G401 (cell line): ENCODE measurements around the gene DYDC2. TPM values are rescaled to one million over a fixed set of nuclear protein-coding genes. Genes with fewer than 3 reads are reported as not detected.
"Not testable (repeated sequence)": the region's sequence is repeated elsewhere in the genome, so short reads cannot be mapped to it uniquely, and the experiment has no call there.

Source experiments
- DNase-seq: peaks from one replicate; pipeline ENCODE4 v3.0.0-alpha.2; 2015; ENCODE audit warnings: low spot score
- in situ Hi-C: cut with HindIII; loops from 2 replicates; pipeline ENCODE4 v1.10.0; 2016; ENCODE audit warnings: low sequenced_read_pairs, mixed read lengths
- total RNA-seq: library from RNA; depleted of rRNA; stranded (reverse); fragments of >200 nt; shearing (Covaris generic); gene quantifications from 2 replicates; pipeline ENCODE4 v1.2.3, GENCODE V29; 2014; rRNA removed

DYDC2 gene
- total RNA-seq, 1 experiment from 2014 or later = not detected

DNA sequence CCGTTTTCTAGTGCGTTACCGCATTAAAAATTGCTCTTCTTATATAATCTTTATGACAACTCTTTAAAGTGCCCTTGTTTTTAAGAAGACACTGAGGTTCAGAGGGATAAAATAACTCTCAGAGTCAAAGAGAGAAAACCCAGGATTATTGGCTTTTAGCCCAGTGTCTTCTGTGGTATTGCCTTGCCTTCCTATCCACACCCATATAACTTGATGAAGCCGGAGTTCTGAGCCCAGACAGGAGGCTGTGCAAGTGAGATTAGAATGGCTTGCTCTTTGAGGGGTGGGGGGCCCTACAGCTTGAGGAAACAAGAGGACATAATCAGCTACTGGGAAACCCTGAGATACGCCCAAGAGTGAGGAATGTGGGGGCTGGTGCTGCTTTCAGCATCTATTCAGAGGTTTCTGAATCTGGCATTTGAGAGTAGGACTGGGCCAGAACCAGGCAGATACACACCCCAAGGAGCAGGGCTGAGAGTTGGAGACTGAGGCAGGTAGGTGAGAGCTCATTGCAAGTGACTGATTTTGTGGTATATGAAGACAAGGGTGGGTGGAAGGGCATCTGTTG lies 54.1 kb downstream of the DYDC2 start:
- in situ Hi-C loops = no loop called here

DNA sequence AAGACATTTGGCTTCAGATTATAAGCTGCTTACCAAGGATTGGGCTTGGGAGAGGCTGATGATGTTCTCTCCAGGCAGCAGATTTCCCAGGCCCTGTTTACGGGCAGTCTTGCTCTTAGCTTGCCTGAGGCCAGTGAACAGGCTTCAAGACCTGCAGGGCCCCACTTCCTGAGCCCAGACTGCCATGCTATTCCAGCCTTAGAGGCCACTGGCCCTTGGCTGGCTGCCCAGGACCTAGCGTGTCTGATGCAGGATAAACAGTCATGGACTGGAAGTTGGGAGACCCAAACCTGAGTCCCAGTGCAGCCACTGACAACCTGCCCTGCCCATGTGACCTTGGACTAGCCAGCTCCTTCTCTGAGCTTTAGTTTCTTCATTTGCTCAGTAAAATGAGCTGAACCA lies 54.7 kb downstream of the DYDC2 start:
- in situ Hi-C loops = no loop called here
- DNase-seq = no peak

More for the DNA sequence above, 54.1 kb downstream of the DYDC2 start:
- DNase-seq = no peak

DNA sequence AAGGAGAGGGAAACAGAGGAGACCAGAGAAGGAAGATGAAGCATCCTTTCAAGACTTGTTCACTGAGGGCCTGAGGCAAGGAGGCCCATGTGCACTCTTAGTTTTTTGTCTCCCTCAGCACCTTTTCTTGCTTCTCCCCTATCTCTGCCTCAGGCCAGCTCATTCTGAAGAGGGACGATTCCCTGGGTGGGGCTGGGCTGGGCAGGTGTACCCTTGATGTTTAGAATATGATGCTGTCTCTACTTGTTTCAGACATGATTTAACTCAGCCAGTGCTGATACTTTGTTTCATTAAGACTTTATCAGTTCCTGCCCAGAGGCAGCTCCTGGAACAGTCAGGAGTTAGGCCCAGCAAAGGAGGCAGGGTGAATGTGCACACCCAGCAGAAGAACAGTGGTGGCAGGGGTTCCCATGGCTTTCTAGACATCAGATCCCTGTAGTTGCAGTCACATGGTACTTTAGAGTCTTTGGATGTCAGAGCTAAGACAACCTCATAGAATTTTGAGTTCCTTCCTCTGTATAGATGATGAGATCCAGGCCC lies 55.2 kb downstream of the DYDC2 start:
- in situ Hi-C loops = no loop called here
- no peak for DNase-seq

- in situ Hi-C loops = no loop called here
- DNase-seq = no peak
Measured at GRCh38 chr10:80412486-80412885, 55.9 kb downstream of the DYDC2 start.

DNA sequence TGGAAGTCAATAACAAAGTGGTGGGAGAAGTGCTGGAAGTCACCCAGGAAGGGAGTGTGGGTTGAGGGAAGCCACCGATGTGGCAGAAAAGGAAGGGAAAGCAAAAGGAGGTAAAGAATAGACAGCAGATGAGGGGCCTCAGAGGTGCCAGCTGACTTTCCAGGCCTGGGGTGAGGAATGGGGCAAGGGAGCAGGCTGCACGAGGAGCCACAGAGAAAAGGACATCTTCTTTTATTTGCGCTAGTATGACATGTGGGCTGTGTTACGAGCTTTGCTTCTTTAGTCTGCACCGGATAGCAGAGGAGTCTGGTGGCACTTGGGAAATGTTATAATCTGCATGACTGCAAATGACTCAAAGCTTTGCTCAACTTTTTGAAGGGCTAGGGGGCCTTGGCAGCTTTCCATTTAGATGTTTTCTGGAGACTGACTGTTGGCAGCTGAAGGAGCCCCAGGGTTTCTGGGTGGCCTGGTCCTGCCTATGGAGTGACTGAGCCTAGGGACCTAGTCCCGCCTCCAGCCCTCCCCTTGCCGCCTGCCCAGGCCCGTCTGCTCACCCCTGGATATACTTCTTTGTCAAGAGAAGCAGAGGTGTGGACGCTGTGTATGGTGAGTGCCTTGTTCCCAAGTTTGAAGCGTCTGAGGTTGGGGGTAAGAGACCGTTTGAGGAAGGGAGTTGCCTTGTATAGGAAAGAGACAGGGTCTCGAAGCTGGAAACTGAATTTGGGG lies 56.9 kb downstream of the DYDC2 start:
- DNase-seq = no peak
- in situ Hi-C loops = no loop called here

DNA sequence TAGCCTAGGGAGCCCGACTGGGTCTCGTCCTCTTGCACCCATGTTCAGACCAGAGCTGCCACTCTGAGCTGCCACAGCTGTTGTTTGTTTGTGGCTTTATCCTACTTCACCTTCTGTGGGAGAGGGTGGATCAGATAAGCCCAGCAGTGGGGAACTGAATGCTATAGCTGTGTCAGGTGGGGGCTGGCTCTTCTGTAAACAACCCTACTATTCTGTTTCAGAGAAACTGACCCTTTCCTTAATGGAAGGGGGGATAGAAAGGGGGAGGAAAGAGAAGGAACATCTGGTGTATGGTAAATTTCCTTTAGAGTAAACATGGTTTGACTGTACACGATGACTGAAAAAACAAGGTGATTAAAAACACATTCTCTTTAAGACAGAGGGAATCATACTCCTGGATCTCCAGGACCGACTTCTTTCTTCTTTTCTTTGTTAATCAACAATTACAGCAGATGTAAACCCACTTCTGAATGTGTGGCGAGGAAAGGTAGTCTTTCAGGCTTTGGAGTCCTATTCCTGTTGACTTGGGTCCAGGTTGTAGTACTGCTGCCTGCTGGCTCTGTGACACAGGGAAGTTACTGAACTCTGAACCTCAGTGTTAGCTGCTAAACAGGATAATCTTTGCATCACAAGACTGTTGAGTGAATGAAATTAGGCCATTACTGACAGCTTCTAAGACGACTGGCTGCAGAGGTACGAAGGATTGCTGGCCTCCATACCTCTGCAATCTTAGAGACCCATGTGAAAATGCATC lies 57.7 kb downstream of the DYDC2 start:
- DNase-seq = no peak
- in situ Hi-C loops = no loop called here

GRCh38 chr10:80415734-80416478 lies 59.3 kb downstream of the DYDC2 start:
- no peak for DNase-seq
- in situ Hi-C loops = no loop called here

DNA sequence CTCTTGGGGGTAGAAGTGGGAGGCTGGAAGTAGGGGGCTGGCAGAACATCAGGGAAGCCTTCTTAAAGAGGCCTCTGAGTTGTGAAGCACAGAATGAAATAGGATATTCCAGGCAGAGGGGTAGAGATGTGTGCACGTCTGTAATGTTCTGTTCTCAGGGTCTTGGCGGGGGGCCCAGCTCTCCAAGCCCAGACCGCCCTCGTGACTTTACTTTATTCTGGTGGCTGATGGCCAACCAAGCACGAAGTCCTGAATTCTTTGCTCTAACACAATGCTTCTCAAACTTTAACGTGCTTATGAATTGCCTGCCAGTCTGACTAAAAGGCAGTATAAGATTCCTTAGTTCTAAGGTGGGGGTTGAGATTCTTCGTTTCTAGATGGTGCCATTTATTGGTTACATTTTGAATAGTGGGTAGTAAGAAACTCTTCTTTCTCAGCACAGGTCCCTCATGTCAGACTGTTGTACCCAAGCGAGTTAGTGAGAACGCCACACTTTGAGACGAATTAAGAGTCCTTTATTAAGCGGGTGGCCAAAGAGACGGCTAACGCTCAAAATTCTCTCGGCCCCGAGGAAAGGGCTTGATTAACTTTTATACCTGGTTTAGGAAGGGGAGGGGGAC lies 60.0 kb downstream of the DYDC2 start:
- DNase-seq = no peak

GRCh38 chr10:80417256-80417655 lies 60.7 kb downstream of the DYDC2 start:
- in situ Hi-C loops, DNase-seq: not testable (repeated sequence)

More for the DNA sequence above, 60.0 kb downstream of the DYDC2 start:
- in situ Hi-C loops = no loop called here

Other genes with a start within 250 kb of the DYDC2 start
- 1.7 TPM in 1 of 2 replicates, not detected in the other for gene PLAC9, start 224.1 kb upstream of the DYDC2 start, total RNA-seq
- gene ANXA11, start 151.2 kb upstream of the DYDC2 start, total RNA-seq = 99.7 and 111 TPM in 2 replicates
- 2.1 and 3.9 TPM in 2 replicates for gene MAT1A, start 67.1 kb upstream of the DYDC2 start, total RNA-seq
- not detected in 2 replicates for gene DYDC1, start within 50 bp of the DYDC2 start, total RNA-seq
- gene PRXL2A, start 51.8 kb downstream of the DYDC2 start, total RNA-seq = 61.2 and 65.0 TPM in 2 replicates
- 8.5 and 24.5 TPM in 2 replicates for gene TSPAN14, start 97.5 kb downstream of the DYDC2 start, total RNA-seq
- not detected in 2 replicates for gene SH2D4B, start 181.1 kb downstream of the DYDC2 start, total RNA-seq